Keratinocyte (primary cell): Measurements from ENCODE around the gene GRK3. TPM values are rescaled to one million over a fixed set of nuclear protein-coding genes. Genes with fewer than 3 reads are reported as not detected.

Experiments
- DNase-seq: peaks from one replicate; pipeline ENCODE4 v3.0.0-alpha.2; 2011; ENCODE audit warnings: low read depth, missing footprints, low spot score
- FAIRE-seq: peaks from 2 replicates; lab custom pipeline; 2011; peaks lifted over from hg19 to GRCh38; lab: Jason Lieb, UNC
- H2AFZ ChIP-seq: 2 replicates; pipeline ENCODE4 v1.6.0; 2012; ENCODE audit warnings: low read length, control low read depth, inconsistent platforms; ENCODE audit not compliant: control insufficient read depth
- H3K27ac ChIP-seq: 2 replicates; pipeline ENCODE4 v1.5.1; 2011; ENCODE audit warnings: low read length; ENCODE audit not compliant: control insufficient read depth, insufficient read depth
- H3K27me3 ChIP-seq: 3 replicates; pipeline ENCODE4 v1.6.0; 2011; ENCODE audit warnings: low read length; ENCODE audit not compliant: control insufficient read depth, insufficient read depth; ENCODE audit errors: extremely low read depth
- H3K36me3 ChIP-seq, 2 experiments: 2 replicates in 1 of 2; 3 replicates in 1 of 2; pipeline ENCODE4 v1.5.1; 2011; ENCODE audit warnings: low read length in 2 of 2, mild to moderate bottlenecking in 1 of 2; ENCODE audit not compliant: control insufficient read depth in 2 of 2, insufficient read depth in 2 of 2; ENCODE audit errors: extremely low read depth in 1 of 2
- H3K4me1 ChIP-seq: 3 replicates; pipeline ENCODE4 v1.5.1; 2011; ENCODE audit warnings: low read length; ENCODE audit not compliant: control insufficient read depth, insufficient read depth; ENCODE audit errors: extremely low read depth
- H3K4me2 ChIP-seq: 3 replicates; pipeline ENCODE4 v1.6.0; 2011; ENCODE audit warnings: low read depth, low read length; ENCODE audit not compliant: control insufficient read depth, insufficient read depth; ENCODE audit errors: extremely low read depth
- H3K4me3 ChIP-seq, 3 experiments: fragments of 200-600 bp in 1 of 3; sonication (generic) in 1 of 3; 2 replicates in 2 of 3; 3 replicates in 1 of 3; pipeline ENCODE4 v1.5.1; 2011 to 2016; ENCODE audit warnings: low read length in 3 of 3, mild to moderate bottlenecking in 3 of 3, control low read depth in 2 of 3, inconsistent platforms in 1 of 3, low read depth in 1 of 3, mixed read lengths in 1 of 3, mixed run types in 1 of 3, moderate library complexity in 1 of 3; ENCODE audit not compliant: control insufficient read depth in 2 of 3, insufficient read depth in 2 of 3; ENCODE audit errors: extremely low read depth in 1 of 3
- H3K79me2 ChIP-seq: 2 replicates; pipeline ENCODE4 v1.6.0; 2012; ENCODE audit warnings: low read length; ENCODE audit not compliant: control insufficient read depth, insufficient read depth
- H3K9ac ChIP-seq: 3 replicates; pipeline ENCODE4 v1.6.0; 2011; ENCODE audit warnings: low read length; ENCODE audit not compliant: control insufficient read depth, insufficient read depth; ENCODE audit errors: extremely low read depth
- H3K9me1 ChIP-seq: 3 replicates; pipeline ENCODE4 v1.6.0; 2011; ENCODE audit warnings: low read length; ENCODE audit not compliant: control insufficient read depth, insufficient read depth; ENCODE audit errors: extremely low read depth
- H3K9me3 ChIP-seq: 2 replicates; pipeline ENCODE4 v1.5.1; 2012; ENCODE audit warnings: low read depth, low read length; ENCODE audit not compliant: control insufficient read depth
- H4K20me1 ChIP-seq: 3 replicates; pipeline ENCODE4 v1.6.0; 2011; ENCODE audit warnings: low read length; ENCODE audit not compliant: control insufficient read depth, insufficient read depth; ENCODE audit errors: extremely low read depth
- CTCF ChIP-seq, 3 experiments: IDR thresholded peaks in 1 of 3; conservative IDR thresholded peaks in 1 of 3; optimal IDR thresholded peaks in 1 of 3; 2 replicates in 2 of 3; 3 replicates in 1 of 3; pipeline versions ENCODE3 to v1.5.1; 2011; ENCODE audit warnings: low read length in 3 of 3, mild to moderate bottlenecking in 3 of 3, moderate library complexity in 2 of 3, control low read depth in 1 of 3, inconsistent platforms in 1 of 3; ENCODE audit not compliant: insufficient read depth in 2 of 3; ENCODE audit errors: extremely low read depth in 1 of 3
- EZH2 ChIP-seq: IDR thresholded peaks from one replicate; pipeline ENCODE4 v1.6.1; 2012; ENCODE audit warnings: inconsistent platforms, mild to moderate bottlenecking, low read length, moderate library complexity
- dilution Hi-C: fragments of 300-500 bp; cut with MboI; formaldehyde crosslinking; loops from one replicate; pipeline ENCODE4 v1.7.0; 2020; ENCODE audit warnings: low sequenced_read_pairs; ENCODE audit not compliant: extremely low pct_ligation_motif_present
- polyA plus RNA-seq, 5 experiments: library from polyadenylated mRNA; depleted of rRNA in 3 of 5; stranded (reverse) in 3 of 5; stranded (forward) in 1 of 5; unstranded in 1 of 5; fragments of >200 nt; gene quantifications; 1 replicate in 1 of 5; 2 replicates in 3 of 5; 3 replicates in 1 of 5; pipeline versions ENCODE4 v1.2.1 to v1.2.3, GENCODE V29; 2011 to 2012; ENCODE audit warnings: missing spikeins in 2 of 5, low read depth in 1 of 5, low replicate concordance in 1 of 5

GRK3 gene
- polyA plus RNA-seq, 1 donor (not counting 4 experiments of a cell fraction or from before 2014, with no cell fraction given) = 8.1 TPM

- no peaks in the 10 kb centered on the region for H3K9me1 ChIP-seq
- H3K4me1 ChIP-seq = peaks cover 5% of the 10 kb centered on the region
- H4K20me1 ChIP-seq = no peaks in the 10 kb centered on the region
- no peak overlapping the region for H3K4me3 ChIP-seq
- H3K4me2 ChIP-seq = no peak overlapping the region
- H3K36me3 ChIP-seq = no peaks in the 10 kb centered on the region
- no peak overlapping the region for H3K9ac ChIP-seq
- H3K79me2 ChIP-seq = no peaks in the 10 kb centered on the region
- DNase-seq (no peak), FAIRE-seq (no peak)
- no peak overlapping the region for H3K27ac ChIP-seq
- no peaks in the 10 kb centered on the region for H3K27me3 ChIP-seq
- dilution Hi-C loops = no loop called here
- TF ChIP-seq EZH2 = no peak
- no peak for TF ChIP-seq CTCF (optimal IDR thresholded peaks at IDR 0.05 in 1 of 3, IDR thresholded peaks at IDR 0.05 in 1 of 3, conservative IDR thresholded peaks at IDR 0.05 in 1 of 3; ENCODE audit: extremely low read depth in 1 of 3, insufficient read depth in 2 of 3, low read length in 3 of 3)
- no peak overlapping the region for H2AFZ ChIP-seq
- no peaks in the 10 kb centered on the region for H3K9me3 ChIP-seq
Observed at GRCh38 chr22:25621986-25622385, 57.5 kb downstream of the GRK3 start.

GRCh38 chr22:25623310-25623734 lies 58.8 kb downstream of the GRK3 start:
- TF ChIP-seq CTCF (optimal IDR thresholded peaks at IDR 0.05 in 1 of 3, IDR thresholded peaks at IDR 0.05 in 1 of 3, conservative IDR thresholded peaks at IDR 0.05 in 1 of 3; ENCODE audit: extremely low read depth in 1 of 3, insufficient read depth in 2 of 3, low read length in 3 of 3) (no peak), EZH2 (no peak)
- no peaks in the 10 kb centered on the region for H3K36me3 ChIP-seq
- no peaks in the 10 kb centered on the region for H3K79me2 ChIP-seq
- no peaks in the 10 kb centered on the region for H3K27me3 ChIP-seq
- H2AFZ ChIP-seq = no peak overlapping the region
- no peaks in the 10 kb centered on the region for H3K9me1 ChIP-seq
- H3K9ac ChIP-seq = no peak overlapping the region
- FAIRE-seq (no peak), DNase-seq (no peak)
- no peak overlapping the region for H3K4me3 ChIP-seq
- dilution Hi-C loops = no loop called here
- peaks cover 9% of the 10 kb centered on the region for H3K4me1 ChIP-seq
- H3K27ac ChIP-seq = no peak overlapping the region
- H4K20me1 ChIP-seq = no peaks in the 10 kb centered on the region
- H3K4me2 ChIP-seq = no peak overlapping the region
- no peaks in the 10 kb centered on the region for H3K9me3 ChIP-seq
